CD14-positive monocyte (primary cell): ENCODE results near the gene FGA. TPM values are rescaled to one million over a fixed set of nuclear protein-coding genes. Genes with fewer than 3 reads are reported as not detected.

Experiments
- DNase-seq, 3 donors: peaks; one replicate each; pipeline ENCODE4 v3.0.0-alpha.2; 2011 to 2022
- H2AFZ ChIP-seq: 2 replicates; pipeline ENCODE4 v1.6.0; 2012; ENCODE audit warnings: mild to moderate bottlenecking, low read depth, low read length, inconsistent platforms; ENCODE audit not compliant: insufficient read depth, poor library complexity, severe bottlenecking
- H3K27ac ChIP-seq, 2 donors: 1 replicate in 1 of 2; 2 replicates in 1 of 2; pipeline ENCODE4 v1.5.1; 2012 to 2013; ENCODE audit warnings: low read length in 2 of 2, control low read depth in 1 of 2, inconsistent platforms in 1 of 2, low read depth in 1 of 2, mild to moderate bottlenecking in 1 of 2
- H3K27me3 ChIP-seq, 2 donors: one replicate each; pipeline versions ENCODE4 v1.6.0 to v1.6.1; 2011 to 2013; ENCODE audit warnings: low read length in 2 of 2; ENCODE audit not compliant: control insufficient read depth in 2 of 2, insufficient read depth in 2 of 2
- H3K36me3 ChIP-seq, 2 donors: replicated peaks in 1 of 2; 1 replicate in 1 of 2; 2 replicates in 1 of 2; pipeline versions ENCODE4 v1.5.1 to v1.6.1; 2012 to 2013; ENCODE audit warnings: low read length in 2 of 2, control low read depth in 1 of 2, inconsistent platforms in 1 of 2, mild to moderate bottlenecking in 1 of 2; ENCODE audit not compliant: insufficient read depth in 2 of 2, control insufficient read depth in 1 of 2
- H3K4me1 ChIP-seq, 2 donors: 1 replicate in 1 of 2; 2 replicates in 1 of 2; pipeline versions ENCODE4 v1.5.1 to v1.6.1; 2012 to 2013; ENCODE audit warnings: low read length in 2 of 2, control low read depth in 1 of 2, inconsistent platforms in 1 of 2, mild to moderate bottlenecking in 1 of 2, moderate library complexity in 1 of 2; ENCODE audit not compliant: insufficient read depth in 2 of 2, control insufficient read depth in 1 of 2
- H3K4me2 ChIP-seq: replicated peaks from 2 replicates; pipeline ENCODE3; 2012; ENCODE audit warnings: low read length, moderate library complexity, mild to moderate bottlenecking; ENCODE audit not compliant: poor library complexity, severe bottlenecking; ENCODE audit errors: extremely low read depth
- H3K4me3 ChIP-seq, 3 experiments: fragments of 200-600 bp in 1 of 3; sonication (generic) in 1 of 3; replicated peaks in 1 of 3; 1 replicate in 2 of 3; 2 replicates in 1 of 3; pipeline ENCODE4 v1.5.1; 2011 to 2013; ENCODE audit warnings: low read length in 3 of 3, mild to moderate bottlenecking in 3 of 3, control low read depth in 2 of 3, low read depth in 2 of 3, inconsistent platforms in 1 of 3, moderate library complexity in 1 of 3
- H3K79me2 ChIP-seq: 2 replicates; pipeline ENCODE4 v1.6.0; 2012; ENCODE audit warnings: mild to moderate bottlenecking, control low read depth, inconsistent platforms, low read length, moderate library complexity; ENCODE audit not compliant: insufficient read depth
- H3K9ac ChIP-seq: 2 replicates; pipeline ENCODE4 v1.6.0; 2017; ENCODE audit warnings: low read length, mild to moderate bottlenecking; ENCODE audit not compliant: insufficient read depth, poor library complexity, severe bottlenecking
- H3K9me3 ChIP-seq, 2 donors: replicated peaks in 1 of 2; 1 replicate in 1 of 2; 2 replicates in 1 of 2; pipeline versions ENCODE4 v1.5.1 to v1.6.1; 2012 to 2013; ENCODE audit warnings: low read length in 2 of 2, control low read depth in 1 of 2; ENCODE audit not compliant: control insufficient read depth in 1 of 2, insufficient read depth in 1 of 2
- H4K20me1 ChIP-seq: 2 replicates; pipeline ENCODE4 v1.6.0; 2012; ENCODE audit warnings: mild to moderate bottlenecking, low read length, control low read depth, moderate library complexity; ENCODE audit not compliant: insufficient read depth
- H3K27ac Mint-ChIP-seq, 7 donors: one replicate each; pipeline ENCODE4 v1.8.0; 2020; ENCODE audit warnings: mild to moderate bottlenecking in 7 of 7, mixed read lengths in 7 of 7, moderate library complexity in 6 of 7, inconsistent platforms in 2 of 7
- H3K27me3 Mint-ChIP-seq, 3 donors: one replicate each; pipeline ENCODE4 v1.8.0; 2021 to 2022; ENCODE audit warnings: low read depth in 3 of 3, mild to moderate bottlenecking in 3 of 3, mixed read lengths in 3 of 3, moderate library complexity in 3 of 3, inconsistent platforms in 1 of 3
- H3K36me3 Mint-ChIP-seq, 2 donors: one replicate each; pipeline ENCODE4 v1.8.0; 2020; ENCODE audit warnings: mixed read lengths in 2 of 2, inconsistent platforms in 1 of 2, mild to moderate bottlenecking in 1 of 2
- H3K4me1 Mint-ChIP-seq: one replicate; pipeline ENCODE4 v1.8.0; 2020; ENCODE audit warnings: mild to moderate bottlenecking, mixed read lengths
- H3K4me3 Mint-ChIP-seq, 2 donors: one replicate each; pipeline ENCODE4 v1.8.0; 2020; ENCODE audit warnings: mild to moderate bottlenecking in 2 of 2, mixed read lengths in 2 of 2, moderate library complexity in 1 of 2
- H3K9me3 Mint-ChIP-seq, 7 donors: one replicate each; pipeline ENCODE4 v1.8.0; 2020 to 2022; ENCODE audit warnings: mixed read lengths in 7 of 7, mild to moderate bottlenecking in 6 of 7, moderate library complexity in 6 of 7, inconsistent platforms in 2 of 7
- WGBS: methylation state at CpG from one replicate; pipeline ENCODE4 v1.1.5; 2013; ENCODE audit warnings: missing lambda C conversion rate; ENCODE audit not compliant: insufficient coverage; 5-methylcytosine and 5-hydroxymethylcytosine counted together
- intact Hi-C, 2 donors: fragments of 100-400 bp; cut with micrococcal nuclease; formaldehyde crosslinking; loops; one replicate each; pipeline versions ENCODE4 v1.15.0 to v1.15.1; 2023
- polyA plus RNA-seq, 3 donors: library from polyadenylated mRNA; depleted of rRNA in 1 of 3; unstranded in 2 of 3; stranded (reverse) in 1 of 3; fragments of 300-500 nt in 2 of 3; fragments of >200 nt in 1 of 3; fragmentation: Illumina TruSeq in 2 of 3; gene quantifications; 1 replicate in 2 of 3; 2 replicates in 1 of 3; pipeline ENCODE4 v1.2.3, GENCODE V29; 2012 to 2021
- TF ChIP-seq, protein P1 (sequence below): fragments of 200-600 bp; IDR thresholded peaks from one replicate; pipeline ENCODE4 v1.8.0; 2022; ENCODE audit warnings: antibody characterized with exemption, mild to moderate bottlenecking

FGA gene
- polyA plus RNA-seq, 3 donors = not detected

- TF ChIP-seq, protein P1, sequence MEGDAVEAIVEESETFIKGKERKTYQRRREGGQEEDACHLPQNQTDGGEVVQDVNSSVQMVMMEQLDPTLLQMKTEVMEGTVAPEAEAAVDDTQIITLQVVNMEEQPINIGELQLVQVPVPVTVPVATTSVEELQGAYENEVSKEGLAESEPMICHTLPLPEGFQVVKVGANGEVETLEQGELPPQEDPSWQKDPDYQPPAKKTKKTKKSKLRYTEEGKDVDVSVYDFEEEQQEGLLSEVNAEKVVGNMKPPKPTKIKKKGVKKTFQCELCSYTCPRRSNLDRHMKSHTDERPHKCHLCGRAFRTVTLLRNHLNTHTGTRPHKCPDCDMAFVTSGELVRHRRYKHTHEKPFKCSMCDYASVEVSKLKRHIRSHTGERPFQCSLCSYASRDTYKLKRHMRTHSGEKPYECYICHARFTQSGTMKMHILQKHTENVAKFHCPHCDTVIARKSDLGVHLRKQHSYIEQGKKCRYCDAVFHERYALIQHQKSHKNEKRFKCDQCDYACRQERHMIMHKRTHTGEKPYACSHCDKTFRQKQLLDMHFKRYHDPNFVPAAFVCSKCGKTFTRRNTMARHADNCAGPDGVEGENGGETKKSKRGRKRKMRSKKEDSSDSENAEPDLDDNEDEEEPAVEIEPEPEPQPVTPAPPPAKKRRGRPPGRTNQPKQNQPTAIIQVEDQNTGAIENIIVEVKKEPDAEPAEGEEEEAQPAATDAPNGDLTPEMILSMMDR = no peak
- no peak for DNase-seq
- WGBS = 96% methylated on average over 5 of the region's 13 CpGs
- Histone ChIP-seq H3K4me1 (no peaks in the 10 kb centered on the region), H3K27me3 (peaks cover 0 to 2% of the 10 kb centered on the region in 2 donors), H2AFZ (no peak overlapping the region), H4K20me1 (no peaks in the 10 kb centered on the region), H3K9me3 (no peaks in the 10 kb centered on the region), H3K9ac (no peak overlapping the region), H3K79me2 (no peaks in the 10 kb centered on the region), H3K27ac (no peak overlapping the region), H3K4me3 (no peak overlapping the region), H3K4me2 (no peak overlapping the region), H3K36me3 (no peaks in the 10 kb centered on the region)
- Mint-ChIP-seq H3K4me3 (no peak overlapping the region), H3K27me3 (peaks cover 4 to 12% (median 6%) of the 10 kb centered on the region in 3 donors), H3K9me3 (peaks cover 0 to 1% (median 0%) of the 10 kb centered on the region in 7 donors), H3K27ac (no peak overlapping the region), H3K36me3 (no peaks in the 10 kb centered on the region), H3K4me1 (no peaks in the 10 kb centered on the region)
- intact Hi-C loops = no loop called here
These were observed 4.1 kb downstream of the FGA start for GRCh38 chr4:154586296-154587033.

DNA sequence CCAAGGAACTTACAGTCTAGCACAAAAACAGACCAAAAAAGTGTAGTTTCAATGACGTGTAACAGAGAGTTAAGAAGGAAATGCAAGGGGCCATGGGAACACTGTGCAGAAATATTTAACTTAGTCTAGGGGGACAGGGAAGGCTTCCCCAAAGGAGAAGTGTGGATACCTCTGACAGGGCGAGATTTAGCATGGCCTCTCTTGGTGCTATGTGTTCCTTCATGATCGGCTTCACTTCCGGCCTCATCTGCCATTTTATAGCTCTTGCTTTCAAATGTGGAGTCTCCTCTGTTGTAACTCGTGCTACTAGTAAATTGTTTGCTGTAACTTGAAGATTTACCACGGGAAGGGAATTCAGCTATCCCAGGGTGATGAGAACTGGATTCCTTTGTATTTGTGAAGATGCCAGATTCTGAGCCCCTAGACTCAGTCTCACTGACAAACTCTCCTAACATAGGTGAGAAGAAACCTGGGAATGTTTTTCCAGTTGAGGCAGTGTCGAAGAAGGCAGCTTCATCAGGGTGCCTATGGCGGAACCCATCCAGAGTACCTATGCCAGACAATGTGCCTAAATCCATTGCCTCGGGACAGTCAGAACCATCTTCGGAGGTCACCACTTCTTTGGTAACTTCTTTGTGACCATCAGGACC lies 5.0 kb downstream of the FGA start:
- no peak for DNase-seq
- over 99% methylated on average over 8 of the region's 10 CpGs for WGBS
- no peaks in the 10 kb centered on the region for H3K4me1 ChIP-seq
- intact Hi-C loops = no loop called here
- no peaks in the 10 kb centered on the region for H4K20me1 ChIP-seq
- Mint-ChIP-seq H3K36me3 (no peaks in the 10 kb centered on the region), H3K4me1 (no peaks in the 10 kb centered on the region), H3K9me3 (peaks cover 0 to 1% (median 0%) of the 10 kb centered on the region in 7 donors), H3K4me3 (no peak overlapping the region), H3K27ac (no peak overlapping the region), H3K27me3 (peaks cover 4 to 12% (median 5%) of the 10 kb centered on the region in 3 donors)
- no peak overlapping the region for H3K4me3 ChIP-seq
- peaks cover 0 to 2% of the 10 kb centered on the region in 2 donors for H3K27me3 ChIP-seq
- TF ChIP-seq, protein P1 = no peak
- H2AFZ ChIP-seq = no peak overlapping the region
- H3K9me3 ChIP-seq = no peaks in the 10 kb centered on the region
- H3K9ac ChIP-seq = no peak overlapping the region
- H3K79me2 ChIP-seq = no peaks in the 10 kb centered on the region
- H3K36me3 ChIP-seq = no peaks in the 10 kb centered on the region
- H3K27ac ChIP-seq = no peak overlapping the region
- H3K4me2 ChIP-seq = no peak overlapping the region
